Measurements from ENCODE around the gene BSCL2. TPM values are rescaled to one million over a fixed set of nuclear protein-coding genes. Genes with fewer than 3 reads are reported as not detected.
"Not testable (repeated sequence)": the region's sequence is repeated elsewhere in the genome, so short reads cannot be mapped to it uniquely, and the experiment has no call there.

BSCL2 gene
- polyA plus RNA-seq, 3 donors = 43.5 to 65.7 (median 63.3) TPM

GRCh38 chr11:62732830-62733229 lies 25.6 kb upstream of the BSCL2 start:
- DNase-seq = peak in 1 of 3 donors; percentile 13

GRCh38 chr11:62730076-62730475 lies 22.9 kb upstream of the BSCL2 start:
- H3K9ac ChIP-seq (ENCODE audit: insufficient read depth, low read length, poor library complexity, severe bottlenecking); H3K27me3 Mint-ChIP-seq (ENCODE audit: low read depth in 3 of 3); H2AFZ ChIP-seq (ENCODE audit: insufficient read depth, low read depth, low read length, poor library complexity, severe bottlenecking); H3K27me3 ChIP-seq (ENCODE audit: control insufficient read depth in 2 of 2, insufficient read depth in 2 of 2, low read length in 2 of 2); DNase-seq; intact Hi-C loops (cut with micrococcal nuclease); H3K4me2 ChIP-seq (replicated peaks; ENCODE audit: extremely low read depth, low read length, poor library complexity, severe bottlenecking); H3K9me3 Mint-ChIP-seq; H3K9me3 ChIP-seq (replicated peaks in 1 of 2; ENCODE audit: control insufficient read depth in 1 of 2, insufficient read depth in 1 of 2, low read length in 2 of 2); H3K27ac Mint-ChIP-seq; H3K4me3 ChIP-seq (replicated peaks in 1 of 3; ENCODE audit: low read depth in 2 of 3, low read length in 3 of 3): not testable (repeated sequence)
- Histone ChIP-seq H3K79me2 (ENCODE audit: insufficient read depth, low read length) (peaks cover 75% of the 10 kb centered on the region), H3K27ac (ENCODE audit: low read depth in 1 of 2, low read length in 2 of 2) (peak overlapping the region; percentile 5 to 88), H3K4me1 (ENCODE audit: control insufficient read depth in 1 of 2, insufficient read depth in 2 of 2, low read length in 2 of 2) (peaks cover 28 to 34% of the 10 kb centered on the region in 2 donors), H3K36me3 (replicated peaks in 1 of 2; ENCODE audit: control insufficient read depth in 1 of 2, insufficient read depth in 2 of 2, low read length in 2 of 2) (peaks cover 18 to 28% of the 10 kb centered on the region in 2 donors), H4K20me1 (ENCODE audit: insufficient read depth, low read length) (peaks cover 30% of the 10 kb centered on the region)
- Mint-ChIP-seq H3K36me3 (peaks cover 17 to 39% of the 10 kb centered on the region in 2 donors), H3K4me1 (peaks cover 35% of the 10 kb centered on the region), H3K4me3 (peak overlapping the region in 1 of 2 donors; percentile 24)
- 99% methylated on average over 10 of the region's 14 CpGs for WGBS (ENCODE audit: insufficient coverage)

More at GRCh38 chr11:62732830-62733229, 25.6 kb upstream of the BSCL2 start:
- WGBS (ENCODE audit: insufficient coverage) = no CpG with 5 or more reads among the region's 2 CpGs
- Mint-ChIP-seq H3K4me3 (no peak overlapping the region), H3K9me3 (peaks cover 0 to 3% (median 0%) of the 10 kb centered on the region in 7 donors), H3K27me3 (ENCODE audit: low read depth in 3 of 3) (no peaks in the 10 kb centered on the region), H3K36me3 (peaks cover 31 to 59% of the 10 kb centered on the region in 2 donors), H3K4me1 (peaks cover 21% of the 10 kb centered on the region), H3K27ac (no peak overlapping the region)
- H3K27ac ChIP-seq (ENCODE audit: low read depth in 1 of 2, low read length in 2 of 2) = no peak overlapping the region
- peaks cover 14% of the 10 kb centered on the region for H4K20me1 ChIP-seq (ENCODE audit: insufficient read depth, low read length)
- H3K9me3 ChIP-seq (replicated peaks in 1 of 2; ENCODE audit: control insufficient read depth in 1 of 2, insufficient read depth in 1 of 2, low read length in 2 of 2) = no peaks in the 10 kb centered on the region
- H3K9ac ChIP-seq (ENCODE audit: insufficient read depth, low read length, poor library complexity, severe bottlenecking) = no peak overlapping the region
- no peak overlapping the region for H3K4me3 ChIP-seq (replicated peaks in 1 of 3; ENCODE audit: low read depth in 2 of 3, low read length in 3 of 3)
- H3K4me2 ChIP-seq (replicated peaks; ENCODE audit: extremely low read depth, low read length, poor library complexity, severe bottlenecking) = no peak overlapping the region
- TF ChIP-seq CTCF (IDR thresholded peaks at IDR 0.05) = peak; percentile 14
- peaks cover 15 to 16% of the 10 kb centered on the region in 2 donors for H3K4me1 ChIP-seq (ENCODE audit: control insufficient read depth in 1 of 2, insufficient read depth in 2 of 2, low read length in 2 of 2)
- no peaks in the 10 kb centered on the region for H3K27me3 ChIP-seq (ENCODE audit: control insufficient read depth in 2 of 2, insufficient read depth in 2 of 2, low read length in 2 of 2)
- no peak overlapping the region for H2AFZ ChIP-seq (ENCODE audit: insufficient read depth, low read depth, low read length, poor library complexity, severe bottlenecking)
- H3K36me3 ChIP-seq (replicated peaks in 1 of 2; ENCODE audit: control insufficient read depth in 1 of 2, insufficient read depth in 2 of 2, low read length in 2 of 2) = peaks cover 40 to 54% of the 10 kb centered on the region in 2 donors
- peaks cover 63% of the 10 kb centered on the region for H3K79me2 ChIP-seq (ENCODE audit: insufficient read depth, low read length)
- intact Hi-C loops (cut with micrococcal nuclease) = no loop called here
